GM21576 (cell line): ENCODE measurements around the gene FBXW11.

ENCODE experiments used
- ATAC-seq: cut with Tn5 transposase; IDR thresholded peaks from one replicate; pipeline ENCODE4 v1.9.1; 2021; ENCODE audit warnings: mild to moderate bottlenecking, moderate library complexity; ENCODE audit not compliant: unreplicated experiment

FBXW11 gene

DNA sequence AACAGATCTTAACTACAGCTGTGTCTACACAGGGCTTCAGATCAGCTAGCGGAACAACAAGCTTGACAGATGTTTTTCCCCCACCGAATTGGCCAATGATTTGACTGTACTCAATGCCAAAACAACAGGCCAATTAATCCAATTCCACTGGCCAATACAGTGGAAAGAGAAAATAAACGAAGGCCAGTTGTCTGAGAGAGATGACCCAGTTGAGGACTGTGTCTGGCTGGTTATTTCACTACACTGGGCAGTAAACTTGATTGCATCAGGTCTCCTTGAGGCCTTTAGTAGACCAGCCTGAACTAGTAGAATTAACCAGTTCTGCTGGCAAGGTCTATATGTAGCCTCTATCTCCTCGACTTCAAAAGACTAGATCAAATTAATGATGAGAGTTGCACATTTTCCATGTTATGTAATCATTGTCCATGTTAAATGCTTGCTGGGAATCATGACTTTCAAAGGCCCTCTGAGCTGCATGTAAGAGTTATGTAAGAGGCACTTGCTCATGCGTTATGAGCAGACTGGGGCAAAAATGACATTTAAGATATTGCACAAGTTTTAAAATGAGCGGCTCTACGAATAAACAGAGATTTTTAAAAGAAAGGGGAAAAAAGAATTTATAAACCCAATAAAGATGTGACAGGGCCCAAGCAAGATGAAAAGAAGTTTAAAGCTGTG is 192.5 kb downstream of the FBXW11 start:
- no peak for ATAC-seq

DNA sequence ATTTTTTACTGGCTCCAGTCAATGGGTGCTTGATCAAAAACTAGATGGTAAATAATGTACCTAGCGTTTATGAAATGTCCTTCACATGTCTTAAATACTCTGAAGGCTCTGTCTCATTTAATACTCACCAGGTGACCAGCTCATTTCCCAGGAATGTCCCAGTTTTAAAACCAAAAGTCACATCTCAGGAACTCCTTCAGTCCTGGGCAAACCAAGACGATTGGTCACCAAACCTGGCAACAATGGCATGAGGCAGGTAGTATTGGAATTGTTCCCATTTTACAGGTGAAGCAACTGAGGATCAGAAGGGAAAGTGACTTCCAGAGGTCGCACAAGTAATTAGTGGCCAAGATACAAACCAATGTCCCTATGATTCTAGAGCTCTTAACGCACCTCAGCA is 193.2 kb downstream of the FBXW11 start:
- no peak for ATAC-seq
